SK-N-SH treated with all-trans-retinoic acid at 6 μM for 48 hours (cell line): ENCODE data around the gene GLIS1.

Experiments
- ATAC-seq: fragments of 200-7000 bp; cut with Tn5 transposase; 3 replicates; pipeline ENCODE4 v1.9.1; 2020; ENCODE audit warnings: mild to moderate bottlenecking, moderate library complexity
- ARNTL ChIP-seq: fragments of 450-650 bp; formaldehyde crosslinking; IDR thresholded peaks from 2 replicates; pipeline ENCODE4 v1.5.0; 2020; ENCODE audit warnings: low read depth, mild to moderate bottlenecking, moderate library complexity, borderline replicate concordance
- CREB5 ChIP-seq: fragments of 250-450 bp; sonication (Bioruptor Pico); IDR thresholded peaks from 2 replicates; pipeline ENCODE4 v1.5.1; 2020; ENCODE audit warnings: low read depth, mild to moderate bottlenecking, moderate library complexity
- ESRRG ChIP-seq: fragments of 250-450 bp; sonication (Bioruptor Pico); IDR thresholded peaks from 2 replicates; pipeline ENCODE4 v1.6.1; 2021; ENCODE audit warnings: mild to moderate bottlenecking
- GLIS3 ChIP-seq: fragments of 250-450 bp; sonication (Bioruptor Pico); IDR thresholded peaks from 2 replicates; pipeline ENCODE4 v1.5.0; 2020; ENCODE audit warnings: mild to moderate bottlenecking, moderate library complexity
- ISL1 ChIP-seq: fragments of 250-450 bp; sonication (Bioruptor Pico); IDR thresholded peaks from 2 replicates; pipeline ENCODE4 v2.1.2; 2022; ENCODE audit warnings: mild to moderate bottlenecking, moderate library complexity
- OSR1 ChIP-seq: fragments of 250-450 bp; sonication (Bioruptor Pico); IDR thresholded peaks from 2 replicates; pipeline ENCODE4 v1.8.0; 2022; ENCODE audit warnings: moderate library complexity, mild to moderate bottlenecking, inconsistent platforms
- PATZ1 ChIP-seq: fragments of 250-450 bp; sonication (Bioruptor Pico); IDR thresholded peaks from 2 replicates; pipeline ENCODE4 v1.8.0; 2020; ENCODE audit warnings: mild to moderate bottlenecking, moderate library complexity, borderline replicate concordance
- PPARA ChIP-seq: fragments of 250-450 bp; sonication (Bioruptor Pico); IDR thresholded peaks from 2 replicates; pipeline ENCODE4 v1.5.0; 2020; ENCODE audit warnings: mild to moderate bottlenecking, borderline replicate concordance
- RARB ChIP-seq: fragments of 250-450 bp; sonication (Bioruptor Pico); IDR thresholded peaks from 2 replicates; pipeline ENCODE4 v1.8.0; 2021; ENCODE audit warnings: mild to moderate bottlenecking, moderate library complexity
- SNAI2 ChIP-seq: fragments of 250-450 bp; sonication (Bioruptor Pico); IDR thresholded peaks from 2 replicates; pipeline ENCODE4 v1.5.0; 2020; ENCODE audit warnings: mild to moderate bottlenecking, moderate library complexity
- TCF4 ChIP-seq: fragments of 250-450 bp; sonication (Bioruptor Pico); IDR thresholded peaks from 2 replicates; pipeline ENCODE4 v1.8.0; 2021; ENCODE audit warnings: mild to moderate bottlenecking, moderate library complexity, borderline replicate concordance
- TOX ChIP-seq: fragments of 250-450 bp; sonication (Bioruptor Pico); IDR thresholded peaks from 2 replicates; pipeline ENCODE4 v1.8.0; 2021; ENCODE audit warnings: mild to moderate bottlenecking, moderate library complexity, borderline replicate concordance
- ZC3H10 ChIP-seq: fragments of 250-450 bp; sonication (Bioruptor Pico); IDR thresholded peaks from 2 replicates; pipeline ENCODE4 v1.5.1; 2021; ENCODE audit warnings: mild to moderate bottlenecking, moderate library complexity
- ZFP3 ChIP-seq: fragments of 250-450 bp; sonication (Bioruptor Pico); IDR thresholded peaks from 2 replicates; pipeline ENCODE4 v1.5.0; 2020; ENCODE audit warnings: mild to moderate bottlenecking, moderate library complexity
- ZFP30 ChIP-seq: fragments of 450-650 bp; formaldehyde crosslinking; IDR thresholded peaks from 2 replicates; pipeline ENCODE4 v1.5.0; 2022; ENCODE audit warnings: mild to moderate bottlenecking, moderate library complexity
- ZNF565 ChIP-seq: fragments of 450-650 bp; formaldehyde crosslinking; conservative IDR thresholded peaks from 2 replicates; pipeline ENCODE4 v1.5.0; 2020; ENCODE audit warnings: low read depth, mild to moderate bottlenecking, moderate library complexity
- ZNF70 ChIP-seq: fragments of 450-650 bp; formaldehyde crosslinking; IDR thresholded peaks from 2 replicates; pipeline ENCODE4 v1.5.0; 2020; ENCODE audit warnings: mild to moderate bottlenecking, moderate library complexity
- ZNF8 ChIP-seq: fragments of 450-650 bp; formaldehyde crosslinking; IDR thresholded peaks from 2 replicates; pipeline ENCODE4 v1.5.0; 2020; ENCODE audit warnings: mild to moderate bottlenecking, moderate library complexity
- TF ChIP-seq, protein P1 (sequence below): fragments of 250-450 bp; sonication (Bioruptor Pico); IDR thresholded peaks from 2 replicates; pipeline ENCODE4 v1.8.0; 2021; ENCODE audit warnings: low read depth, mild to moderate bottlenecking, moderate library complexity, borderline replicate concordance
- TF ChIP-seq, protein P2 (sequence below): fragments of 250-450 bp; sonication (Bioruptor Pico); IDR thresholded peaks from 2 replicates; pipeline ENCODE4 v1.5.0; 2020; ENCODE audit warnings: mild to moderate bottlenecking, moderate library complexity
- TF ChIP-seq, protein P3 (sequence below): fragments of 250-450 bp; sonication (Bioruptor Pico); IDR thresholded peaks from 2 replicates; pipeline ENCODE4 v1.5.1; 2021; ENCODE audit warnings: mild to moderate bottlenecking, moderate library complexity

The GLIS1 gene

GRCh38 chr1:53639251-53639763 lies 99.7 kb downstream of the GLIS1 start (continued):
- TF ChIP-seq OSR1 (CRISPR knock-in tag) (no peak), ZNF8 (CRISPR knock-in tag) (no peak), TOX (CRISPR knock-in tag) (no peak), ZC3H10 (CRISPR knock-in tag) (no peak), PATZ1 (CRISPR knock-in tag) (no peak), GLIS3 (CRISPR knock-in tag) (no peak)

GRCh38 chr1:53638360-53639035 lies 100.5 kb downstream of the GLIS1 start:
- TF ChIP-seq ZFP30 (CRISPR knock-in tag), result no peak
- no peak for TF ChIP-seq ZC3H10 (CRISPR knock-in tag)
- TF ChIP-seq, protein P1, sequence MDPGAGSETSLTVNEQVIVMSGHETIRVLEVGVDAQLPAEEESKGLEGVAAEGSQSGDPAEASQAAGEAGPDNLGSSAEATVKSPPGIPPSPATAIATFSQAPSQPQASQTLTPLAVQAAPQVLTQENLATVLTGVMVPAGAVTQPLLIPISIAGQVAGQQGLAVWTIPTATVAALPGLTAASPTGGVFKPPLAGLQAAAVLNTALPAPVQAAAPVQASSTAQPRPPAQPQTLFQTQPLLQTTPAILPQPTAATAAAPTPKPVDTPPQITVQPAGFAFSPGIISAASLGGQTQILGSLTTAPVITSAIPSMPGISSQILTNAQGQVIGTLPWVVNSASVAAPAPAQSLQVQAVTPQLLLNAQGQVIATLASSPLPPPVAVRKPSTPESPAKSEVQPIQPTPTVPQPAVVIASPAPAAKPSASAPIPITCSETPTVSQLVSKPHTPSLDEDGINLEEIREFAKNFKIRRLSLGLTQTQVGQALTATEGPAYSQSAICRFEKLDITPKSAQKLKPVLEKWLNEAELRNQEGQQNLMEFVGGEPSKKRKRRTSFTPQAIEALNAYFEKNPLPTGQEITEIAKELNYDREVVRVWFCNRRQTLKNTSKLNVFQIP (CRISPR knock-in tag), result no peak
- TF ChIP-seq GLIS3 (CRISPR knock-in tag), result no peak
- no peak for TF ChIP-seq OSR1 (CRISPR knock-in tag)
- no peak for TF ChIP-seq ZNF70 (CRISPR knock-in tag)
- TF ChIP-seq ZFP3 (CRISPR knock-in tag), result no peak
- no peak for TF ChIP-seq TCF4 (CRISPR knock-in tag)
- no peak for TF ChIP-seq SNAI2 (CRISPR knock-in tag)
- no peak for TF ChIP-seq ARNTL (CRISPR knock-in tag)
- no peak for TF ChIP-seq CREB5 (CRISPR knock-in tag)
- TF ChIP-seq, protein P2, sequence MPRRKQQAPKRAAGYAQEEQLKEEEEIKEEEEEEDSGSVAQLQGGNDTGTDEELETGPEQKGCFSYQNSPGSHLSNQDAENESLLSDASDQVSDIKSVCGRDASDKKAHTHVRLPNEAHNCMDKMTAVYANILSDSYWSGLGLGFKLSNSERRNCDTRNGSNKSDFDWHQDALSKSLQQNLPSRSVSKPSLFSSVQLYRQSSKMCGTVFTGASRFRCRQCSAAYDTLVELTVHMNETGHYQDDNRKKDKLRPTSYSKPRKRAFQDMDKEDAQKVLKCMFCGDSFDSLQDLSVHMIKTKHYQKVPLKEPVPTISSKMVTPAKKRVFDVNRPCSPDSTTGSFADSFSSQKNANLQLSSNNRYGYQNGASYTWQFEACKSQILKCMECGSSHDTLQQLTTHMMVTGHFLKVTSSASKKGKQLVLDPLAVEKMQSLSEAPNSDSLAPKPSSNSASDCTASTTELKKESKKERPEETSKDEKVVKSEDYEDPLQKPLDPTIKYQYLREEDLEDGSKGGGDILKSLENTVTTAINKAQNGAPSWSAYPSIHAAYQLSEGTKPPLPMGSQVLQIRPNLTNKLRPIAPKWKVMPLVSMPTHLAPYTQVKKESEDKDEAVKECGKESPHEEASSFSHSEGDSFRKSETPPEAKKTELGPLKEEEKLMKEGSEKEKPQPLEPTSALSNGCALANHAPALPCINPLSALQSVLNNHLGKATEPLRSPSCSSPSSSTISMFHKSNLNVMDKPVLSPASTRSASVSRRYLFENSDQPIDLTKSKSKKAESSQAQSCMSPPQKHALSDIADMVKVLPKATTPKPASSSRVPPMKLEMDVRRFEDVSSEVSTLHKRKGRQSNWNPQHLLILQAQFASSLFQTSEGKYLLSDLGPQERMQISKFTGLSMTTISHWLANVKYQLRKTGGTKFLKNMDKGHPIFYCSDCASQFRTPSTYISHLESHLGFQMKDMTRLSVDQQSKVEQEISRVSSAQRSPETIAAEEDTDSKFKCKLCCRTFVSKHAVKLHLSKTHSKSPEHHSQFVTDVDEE (CRISPR knock-in tag), result no peak
- TF ChIP-seq PPARA, result no peak
- TF ChIP-seq, protein P3, sequence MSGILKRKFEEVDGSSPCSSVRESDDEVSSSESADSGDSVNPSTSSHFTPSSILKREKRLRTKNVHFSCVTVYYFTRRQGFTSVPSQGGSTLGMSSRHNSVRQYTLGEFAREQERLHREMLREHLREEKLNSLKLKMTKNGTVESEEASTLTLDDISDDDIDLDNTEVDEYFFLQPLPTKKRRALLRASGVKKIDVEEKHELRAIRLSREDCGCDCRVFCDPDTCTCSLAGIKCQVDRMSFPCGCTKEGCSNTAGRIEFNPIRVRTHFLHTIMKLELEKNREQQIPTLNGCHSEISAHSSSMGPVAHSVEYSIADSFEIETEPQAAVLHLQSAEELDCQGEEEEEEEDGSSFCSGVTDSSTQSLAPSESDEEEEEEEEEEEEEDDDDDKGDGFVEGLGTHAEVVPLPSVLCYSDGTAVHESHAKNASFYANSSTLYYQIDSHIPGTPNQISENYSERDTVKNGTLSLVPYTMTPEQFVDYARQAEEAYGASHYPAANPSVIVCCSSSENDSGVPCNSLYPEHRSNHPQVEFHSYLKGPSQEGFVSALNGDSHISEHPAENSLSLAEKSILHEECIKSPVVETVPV (CRISPR knock-in tag), result no peak
- no peak for TF ChIP-seq RARB (CRISPR knock-in tag)
- no peak for TF ChIP-seq ESRRG
- no peak for TF ChIP-seq ISL1 (CRISPR knock-in tag)
- TF ChIP-seq ZNF565 (CRISPR knock-in tag), result no peak
- no peak for TF ChIP-seq PATZ1 (CRISPR knock-in tag)
- TF ChIP-seq ZNF8 (CRISPR knock-in tag), result no peak
- TF ChIP-seq, all 23 proteins: peak for 0
- no peak for ATAC-seq
